ENCODE data around the gene KCNQ5. TPM values are rescaled to one million over a fixed set of nuclear protein-coding genes. Genes with fewer than 3 reads are reported as not detected.

KCNQ5 gene
- total and polyA plus RNA-seq, 11 donors, result 0.06 to 0.18 TPM; not detected in 9

DNA sequence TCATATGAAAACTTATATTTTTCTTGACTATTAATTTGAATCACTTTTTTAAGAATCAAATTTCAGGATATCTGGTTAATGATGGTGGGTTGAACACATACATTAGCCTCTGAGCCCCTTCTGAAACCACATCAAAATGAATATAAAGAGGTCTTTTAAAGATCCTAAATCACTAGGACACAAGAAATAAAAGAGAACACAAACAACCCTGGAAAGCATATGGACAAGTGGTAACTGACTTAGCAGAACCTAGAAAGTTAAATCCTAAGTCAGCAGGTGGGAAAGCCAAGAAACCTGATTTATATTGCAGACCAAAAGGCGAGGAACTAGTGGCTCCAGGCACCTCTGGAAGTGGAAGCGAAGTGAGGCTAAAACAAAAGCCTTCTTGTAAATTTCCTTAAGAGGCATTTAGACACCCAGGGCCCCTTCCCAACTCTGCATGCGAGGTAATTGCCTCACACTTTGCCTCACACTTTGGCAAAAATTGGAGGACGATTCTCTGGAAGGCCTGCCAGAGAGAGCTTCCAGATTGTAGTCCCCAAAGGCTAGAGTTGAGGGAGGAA is 309.5 kb downstream of the KCNQ5 start:
- Histone ChIP-seq H3K9me3 (no peaks in the 10 kb centered on the region), H3K4me3 (no peak overlapping the region), H3K36me3 (no peaks in the 10 kb centered on the region), H3K27ac (no peak overlapping the region), H3K27me3 (no peaks in the 10 kb centered on the region), H3K4me1 (no peaks in the 10 kb centered on the region)
- no peak for ATAC-seq
- WGBS, 4 donors, result 63 to 70% (median 69%) methylated on average over 4 of the region's 4 CpGs
- TF ChIP-seq POLR2A (IDR thresholded peaks at IDR 0.05), result no peak
- TF ChIP-seq, protein P1, sequence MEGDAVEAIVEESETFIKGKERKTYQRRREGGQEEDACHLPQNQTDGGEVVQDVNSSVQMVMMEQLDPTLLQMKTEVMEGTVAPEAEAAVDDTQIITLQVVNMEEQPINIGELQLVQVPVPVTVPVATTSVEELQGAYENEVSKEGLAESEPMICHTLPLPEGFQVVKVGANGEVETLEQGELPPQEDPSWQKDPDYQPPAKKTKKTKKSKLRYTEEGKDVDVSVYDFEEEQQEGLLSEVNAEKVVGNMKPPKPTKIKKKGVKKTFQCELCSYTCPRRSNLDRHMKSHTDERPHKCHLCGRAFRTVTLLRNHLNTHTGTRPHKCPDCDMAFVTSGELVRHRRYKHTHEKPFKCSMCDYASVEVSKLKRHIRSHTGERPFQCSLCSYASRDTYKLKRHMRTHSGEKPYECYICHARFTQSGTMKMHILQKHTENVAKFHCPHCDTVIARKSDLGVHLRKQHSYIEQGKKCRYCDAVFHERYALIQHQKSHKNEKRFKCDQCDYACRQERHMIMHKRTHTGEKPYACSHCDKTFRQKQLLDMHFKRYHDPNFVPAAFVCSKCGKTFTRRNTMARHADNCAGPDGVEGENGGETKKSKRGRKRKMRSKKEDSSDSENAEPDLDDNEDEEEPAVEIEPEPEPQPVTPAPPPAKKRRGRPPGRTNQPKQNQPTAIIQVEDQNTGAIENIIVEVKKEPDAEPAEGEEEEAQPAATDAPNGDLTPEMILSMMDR (IDR thresholded peaks at IDR 0.05), result no peak
- no peak for DNase-seq
- intact Hi-C loops (cut with DNase I), result no loop called here

DNA sequence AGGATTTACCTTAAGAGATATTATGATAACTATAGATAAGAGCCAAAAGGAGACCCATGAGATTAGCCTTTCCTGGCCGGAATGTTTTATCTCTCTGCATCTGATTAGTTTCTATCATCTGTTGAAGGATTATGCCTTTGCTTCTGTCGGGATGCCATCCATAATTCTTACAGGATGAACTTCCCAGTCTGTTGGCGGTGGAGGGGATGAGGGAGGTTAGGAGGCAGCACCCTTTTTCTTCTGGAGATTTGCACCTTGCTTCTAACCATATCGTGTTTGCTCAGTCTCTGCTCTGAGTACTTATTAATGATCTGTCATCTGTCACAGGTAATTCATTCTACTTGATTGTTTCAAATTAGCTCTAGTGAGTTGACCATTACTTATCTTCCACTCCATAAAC is 311.4 kb downstream of the KCNQ5 start:
- Histone ChIP-seq H3K4me3 (no peak overlapping the region), H3K4me1 (no peaks in the 10 kb centered on the region), H3K9me3 (no peaks in the 10 kb centered on the region), H3K27ac (no peak overlapping the region), H3K27me3 (no peaks in the 10 kb centered on the region), H3K36me3 (no peaks in the 10 kb centered on the region)
- ATAC-seq (no peak), DNase-seq (no peak)
- intact Hi-C loops (cut with DNase I), result no loop called here
- TF ChIP-seq POLR2A (IDR thresholded peaks at IDR 0.05), result no peak
- TF ChIP-seq, protein P1 (IDR thresholded peaks at IDR 0.05), result no peak
- WGBS, 4 donors, result 55 to 65% (median 60%) methylated on average over 4 of the region's 4 CpGs

DNA sequence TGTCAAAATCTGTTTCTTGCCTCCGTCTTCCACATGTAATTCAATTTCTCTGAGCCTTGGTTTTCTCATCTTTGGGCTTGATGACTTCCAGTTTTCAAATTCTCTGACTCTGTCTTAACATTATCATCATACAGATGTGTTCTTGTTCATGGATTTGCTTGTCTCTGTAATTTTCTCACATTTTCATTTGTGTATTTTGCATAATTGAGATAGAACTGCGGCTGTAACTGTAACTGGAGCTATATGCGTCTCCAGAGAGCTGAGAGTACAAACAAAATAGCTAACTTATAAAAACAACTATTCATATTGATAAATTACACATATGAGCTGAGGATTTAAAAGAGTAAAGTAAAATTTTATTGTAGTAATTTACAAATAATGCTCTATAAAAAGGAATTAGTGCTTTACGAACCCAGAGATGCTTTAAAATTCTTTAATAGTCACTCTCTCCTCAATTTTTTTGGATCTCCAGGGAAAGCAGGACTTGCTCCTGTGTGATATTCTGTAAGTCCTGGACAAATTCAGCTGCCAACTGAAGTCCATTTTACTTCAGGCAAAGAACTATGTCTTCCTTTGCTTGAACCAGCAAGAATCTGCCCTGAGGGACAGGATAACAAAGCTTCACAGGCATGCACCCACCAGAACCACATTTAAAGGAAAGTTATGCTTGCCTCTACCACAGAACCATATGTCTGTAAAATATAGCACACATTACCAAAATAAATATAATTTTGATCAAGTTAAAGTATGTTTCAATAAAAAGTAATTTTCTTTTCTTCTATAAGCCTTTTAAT is 315.1 kb downstream of the KCNQ5 start:
- no peak for TF ChIP-seq POLR2A (IDR thresholded peaks at IDR 0.05)
- TF ChIP-seq, protein P1 (IDR thresholded peaks at IDR 0.05), result no peak
- intact Hi-C loops (cut with DNase I), result no loop called here
- no peak overlapping the region for H3K4me3 ChIP-seq
- no peaks in the 10 kb centered on the region for H3K36me3 ChIP-seq
- no peaks in the 10 kb centered on the region for H3K9me3 ChIP-seq
- no peak overlapping the region for H3K27ac ChIP-seq
- ATAC-seq, result no peak
- H3K27me3 ChIP-seq, result no peaks in the 10 kb centered on the region
- no peak for DNase-seq
- 80 to 85% (median 83%) methylated on average over 4 of the region's 4 CpGs for WGBS, 4 donors
- no peaks in the 10 kb centered on the region for H3K4me1 ChIP-seq

DNA sequence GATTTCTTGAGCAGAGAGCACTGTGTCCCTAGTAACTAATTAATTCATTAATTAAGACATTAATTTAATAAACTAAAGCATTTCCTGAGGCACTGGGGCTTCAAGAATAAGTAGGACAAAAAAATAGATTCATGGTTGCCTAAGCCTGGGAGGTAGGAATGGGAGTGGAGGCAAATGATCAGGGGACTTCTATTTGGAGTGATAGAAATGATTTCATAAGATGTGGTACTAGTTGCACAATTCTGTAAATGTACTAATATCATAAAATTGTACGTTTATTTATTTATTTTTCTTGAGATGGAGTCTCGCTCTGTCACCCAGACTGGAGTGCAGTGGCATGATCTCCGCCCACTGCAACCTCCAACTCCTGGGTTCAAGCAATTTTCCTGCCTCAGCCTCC is 316.2 kb downstream of the KCNQ5 start:
- no peak for ATAC-seq
- Histone ChIP-seq H3K27me3 (no peaks in the 10 kb centered on the region), H3K36me3 (no peaks in the 10 kb centered on the region), H3K9me3 (no peaks in the 10 kb centered on the region), H3K27ac (no peak overlapping the region), H3K4me1 (no peaks in the 10 kb centered on the region), H3K4me3 (no peak overlapping the region)
- 69 to 84% (median 79%) methylated on average over 3 of the region's 3 CpGs for WGBS, 4 donors
- no peak for DNase-seq
- no peak for TF ChIP-seq POLR2A (IDR thresholded peaks at IDR 0.05)
- TF ChIP-seq, protein P1 (IDR thresholded peaks at IDR 0.05), result no peak
- intact Hi-C loops (cut with DNase I), result no loop called here
